Stimulated activated CD4-positive, alpha-beta T cell treated with anti-CD3 and anti-CD28 coated beads, Interleukin-4, amount 100 ng/mL, for 48 hours (primary cell): ENCODE results near the gene L1CAM.

Source experiments
- DNase-seq, 2 donors: peaks; one replicate each; pipeline ENCODE4 v3.0.0-alpha.2; 2020; ENCODE audit warnings: low read depth in 2 of 2

Gene L1CAM

GRCh38 chrX:153862369-153863250 lies 23.4 kb downstream of the L1CAM start:
- DNase-seq, result no peak

- no peak for DNase-seq
Measured at GRCh38 chrX:153861733-153862310, 24.2 kb downstream of the L1CAM start.

GRCh38 chrX:153861151-153861550 lies 24.8 kb downstream of the L1CAM start:
- no peak for DNase-seq

DNA sequence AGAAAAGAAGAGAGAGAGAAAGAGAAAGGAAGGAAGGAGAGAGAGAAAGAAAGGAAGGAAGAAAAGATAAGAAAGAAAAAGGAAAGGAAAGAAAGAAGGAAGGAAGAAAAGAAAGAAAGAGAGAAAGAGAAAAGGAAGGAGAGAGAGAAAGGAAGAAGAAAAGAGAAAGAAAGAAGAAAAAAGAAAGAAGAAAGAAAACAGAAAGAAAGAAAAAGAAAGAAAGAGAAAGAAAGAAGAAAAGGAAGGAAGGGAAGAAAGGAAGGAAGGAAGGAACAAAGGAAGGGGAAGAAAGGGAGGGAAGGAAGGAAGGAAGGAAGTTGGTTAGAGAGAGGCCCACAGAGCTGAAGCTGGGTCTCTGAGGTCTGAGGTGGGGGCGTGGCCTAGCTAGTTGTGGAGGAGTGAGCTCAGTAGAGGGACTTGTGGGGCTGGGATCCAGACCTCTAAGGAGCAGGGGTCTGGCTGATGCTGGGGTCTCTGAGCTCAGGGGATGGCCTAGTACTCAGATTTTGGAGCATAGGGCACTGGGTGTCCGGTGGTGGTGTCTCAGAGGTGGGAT lies 28.5 kb downstream of the L1CAM start:
- DNase-seq, result no peak

DNA sequence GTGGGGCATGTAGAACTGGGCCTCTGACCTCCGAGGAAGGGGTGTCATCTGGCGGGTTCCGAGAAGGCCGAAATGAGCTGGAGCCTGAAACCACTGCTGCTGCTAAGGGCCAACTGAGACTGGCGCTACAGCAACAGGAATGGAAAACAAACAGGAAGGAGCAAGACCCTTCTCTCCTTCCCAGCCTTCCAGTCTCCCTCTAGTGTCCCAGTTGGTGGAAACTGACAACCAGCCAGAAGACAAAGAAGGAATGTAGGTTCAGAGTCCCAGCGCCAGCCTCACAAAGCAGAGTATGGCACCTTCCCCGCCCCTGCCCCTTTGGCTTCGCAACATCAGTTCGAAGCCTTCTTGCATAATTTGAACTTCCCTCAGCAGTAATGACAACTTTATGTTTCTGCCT lies 31.3 kb downstream of the L1CAM start:
- no peak for DNase-seq

GRCh38 chrX:153853902-153854267 lies 32.1 kb downstream of the L1CAM start:
- no peak for DNase-seq

DNA sequence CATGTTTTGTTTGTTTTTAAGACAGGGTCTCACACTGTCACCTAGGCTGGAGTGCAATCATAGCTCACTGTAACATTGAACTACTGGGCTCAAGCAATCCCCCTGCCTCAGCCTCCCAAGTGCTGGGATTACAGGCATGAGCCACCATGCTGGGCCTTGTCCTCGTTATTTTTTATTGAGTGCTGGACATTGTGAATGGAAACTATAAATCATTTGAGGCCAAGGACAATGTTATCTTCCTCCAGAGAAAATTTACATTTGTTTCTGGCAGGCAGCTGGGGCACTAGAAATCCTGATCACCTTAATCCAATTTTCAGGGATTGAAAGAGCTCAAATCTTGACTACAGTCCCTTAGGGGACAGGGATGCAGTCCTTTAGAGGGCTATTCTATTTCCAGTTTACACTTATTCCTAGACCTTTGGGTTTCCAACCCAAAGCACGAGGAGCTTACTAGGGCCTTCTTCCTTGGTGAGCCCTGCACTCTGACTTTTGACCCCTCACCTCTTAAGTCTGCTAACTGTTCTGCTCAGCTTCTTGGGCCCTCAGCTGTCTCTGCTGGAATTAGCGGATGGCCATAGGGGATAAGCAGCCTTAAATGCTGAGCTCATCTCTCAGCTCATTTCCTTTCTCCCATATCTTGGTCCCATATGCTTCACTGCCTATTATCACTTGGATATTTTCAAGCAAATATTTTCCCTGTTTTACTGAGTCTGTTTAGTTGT lies 32.6 kb downstream of the L1CAM start:
- DNase-seq, result no peak

DNA sequence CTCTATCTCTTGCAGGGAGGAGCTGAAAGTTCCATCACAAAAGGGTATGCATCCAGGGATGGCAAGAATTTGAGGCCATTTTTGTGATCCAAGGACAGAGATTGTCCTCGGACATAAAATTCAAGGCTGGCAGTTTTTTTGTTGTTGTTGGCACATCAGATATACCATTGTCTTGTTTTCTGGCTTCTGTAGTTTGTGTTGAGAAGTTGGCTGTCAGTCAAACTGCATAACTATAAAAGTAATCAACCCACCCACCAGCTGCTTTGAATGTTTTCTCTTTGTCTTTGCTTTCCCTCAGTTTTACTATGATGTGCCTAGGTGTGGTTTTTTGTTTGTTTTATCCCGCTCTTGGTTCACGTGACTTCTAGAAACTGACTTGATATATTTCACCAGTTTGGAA lies 34.0 kb downstream of the L1CAM start:
- no peak for DNase-seq

DNA sequence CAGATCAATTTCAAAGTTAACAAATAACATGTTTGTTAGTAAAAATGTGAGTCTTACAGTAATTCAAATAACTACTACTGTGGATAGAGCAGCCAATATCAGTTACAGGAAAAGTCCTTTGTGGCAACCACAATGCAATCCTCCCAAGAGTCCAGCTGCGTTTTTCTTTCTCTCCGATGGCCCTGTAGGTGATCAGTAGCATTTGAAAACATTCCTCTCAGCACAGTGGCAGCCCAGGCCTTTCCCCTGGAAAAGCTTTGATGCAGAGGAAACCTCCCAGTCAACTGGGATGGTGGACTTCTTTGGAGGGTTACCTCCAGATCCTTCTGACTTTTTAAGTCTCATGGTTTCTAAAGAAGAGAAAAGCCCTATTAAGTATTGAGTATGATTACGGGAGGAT lies 37.6 kb downstream of the L1CAM start:
- DNase-seq, result no peak

DNA sequence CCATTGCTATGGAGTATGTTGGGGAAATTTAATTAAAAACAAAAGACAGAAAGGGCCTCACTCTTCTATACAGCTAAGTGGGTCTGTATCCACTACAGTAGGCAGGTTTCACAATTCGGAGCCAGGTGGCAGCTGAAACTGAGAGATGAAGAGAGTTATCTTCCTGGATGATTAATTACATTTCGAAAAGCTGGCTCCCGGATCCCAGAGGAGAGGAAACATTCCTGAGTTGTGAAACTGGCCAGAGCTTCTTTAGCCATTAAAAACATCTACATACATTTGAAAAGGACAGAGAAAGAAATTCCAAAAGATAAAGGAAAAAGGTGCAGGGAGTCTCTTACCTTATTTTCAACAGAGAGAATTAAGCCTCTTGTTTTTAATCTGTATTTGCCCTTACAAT lies 40.1 kb downstream of the L1CAM start:
- DNase-seq, result no peak

- no peak for DNase-seq
Measured at GRCh38 chrX:153845195-153845594, 40.8 kb downstream of the L1CAM start.

DNA sequence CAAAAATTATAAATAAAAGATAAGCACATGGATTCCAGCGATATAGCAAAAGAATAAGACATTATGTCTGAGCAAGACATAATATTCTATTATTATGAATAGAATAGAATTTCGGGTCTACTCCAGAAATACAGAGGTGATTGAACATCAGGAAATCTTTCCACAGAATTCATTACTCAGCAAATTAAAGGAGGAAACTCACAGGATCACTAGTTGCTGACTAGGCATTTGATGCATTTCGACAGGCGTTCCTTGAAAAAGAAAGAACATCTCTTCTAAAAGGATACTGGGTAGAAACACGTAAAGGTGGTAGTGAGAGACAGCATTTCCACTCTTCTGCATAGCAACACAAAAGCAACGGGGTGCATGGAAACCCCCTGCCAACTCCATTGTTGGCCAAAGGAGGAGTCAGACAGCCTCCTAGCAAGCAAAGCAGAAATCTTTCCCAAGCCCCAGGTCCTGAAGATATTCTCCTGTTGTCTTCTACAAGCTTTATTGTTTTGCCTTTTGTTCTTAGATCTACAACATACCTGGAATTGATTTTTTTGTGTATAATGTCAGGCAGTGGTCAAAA lies 41.4 kb downstream of the L1CAM start:
- DNase-seq, result no peak

- DNase-seq, result no peak
Measured at GRCh38 chrX:153836921-153837320, 49.1 kb downstream of the L1CAM start.

DNA sequence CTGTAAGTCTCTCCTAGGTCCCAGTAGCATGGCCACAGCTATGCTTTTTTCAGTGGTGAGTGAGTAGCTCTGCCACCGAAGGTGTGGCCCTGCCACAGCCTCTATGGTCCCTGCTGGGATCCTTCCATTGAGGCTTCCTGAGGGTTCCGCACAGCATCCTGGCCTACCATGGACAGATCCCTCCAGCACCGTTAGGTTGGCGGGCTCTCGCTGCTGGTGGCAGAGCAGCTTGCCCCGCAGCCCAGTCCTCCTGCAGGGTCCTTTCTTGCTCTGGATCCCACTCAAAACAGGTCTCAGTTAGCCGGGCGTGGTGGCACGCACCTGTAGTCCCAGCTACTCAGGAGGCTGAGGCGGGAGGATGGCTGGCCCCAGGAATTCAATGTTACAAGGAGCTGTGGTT lies 53.2 kb downstream of the L1CAM start:
- DNase-seq, result no peak

DNA sequence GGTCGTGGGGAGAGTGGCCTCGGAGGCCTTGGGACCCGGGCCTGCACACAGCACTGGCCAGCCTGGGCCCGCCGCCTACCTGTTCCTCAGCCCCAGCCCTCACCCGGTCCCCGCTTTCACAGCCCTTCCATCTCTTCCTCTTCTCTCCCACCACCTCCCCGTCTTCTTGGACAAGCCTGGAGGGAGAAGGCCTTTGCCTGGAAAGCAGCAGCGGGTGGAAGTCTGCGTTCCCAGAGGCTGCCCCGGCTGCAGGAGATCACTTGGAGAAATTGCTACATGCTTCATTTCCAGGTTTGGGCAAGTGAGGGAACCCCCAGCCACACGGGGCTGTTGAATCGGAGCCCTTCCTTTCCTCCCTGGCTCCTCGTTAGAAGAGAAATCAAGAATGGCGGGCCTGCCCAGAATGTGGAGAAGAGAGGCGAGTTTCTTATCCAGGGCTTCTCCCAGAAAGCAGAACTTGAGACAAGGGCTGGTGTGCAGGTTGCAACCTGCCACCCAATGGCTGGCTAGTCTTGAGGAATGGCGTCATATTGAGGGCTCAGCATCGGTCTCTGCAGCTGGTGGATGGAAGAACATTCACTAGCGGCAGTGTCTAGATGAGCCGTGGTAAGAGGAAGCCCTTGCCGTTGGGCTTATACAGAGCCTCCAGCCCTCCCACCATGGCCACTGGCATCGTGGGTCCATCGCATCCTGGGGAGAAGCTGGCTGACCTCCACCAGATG lies 54.4 kb downstream of the L1CAM start:
- no peak for DNase-seq

DNA sequence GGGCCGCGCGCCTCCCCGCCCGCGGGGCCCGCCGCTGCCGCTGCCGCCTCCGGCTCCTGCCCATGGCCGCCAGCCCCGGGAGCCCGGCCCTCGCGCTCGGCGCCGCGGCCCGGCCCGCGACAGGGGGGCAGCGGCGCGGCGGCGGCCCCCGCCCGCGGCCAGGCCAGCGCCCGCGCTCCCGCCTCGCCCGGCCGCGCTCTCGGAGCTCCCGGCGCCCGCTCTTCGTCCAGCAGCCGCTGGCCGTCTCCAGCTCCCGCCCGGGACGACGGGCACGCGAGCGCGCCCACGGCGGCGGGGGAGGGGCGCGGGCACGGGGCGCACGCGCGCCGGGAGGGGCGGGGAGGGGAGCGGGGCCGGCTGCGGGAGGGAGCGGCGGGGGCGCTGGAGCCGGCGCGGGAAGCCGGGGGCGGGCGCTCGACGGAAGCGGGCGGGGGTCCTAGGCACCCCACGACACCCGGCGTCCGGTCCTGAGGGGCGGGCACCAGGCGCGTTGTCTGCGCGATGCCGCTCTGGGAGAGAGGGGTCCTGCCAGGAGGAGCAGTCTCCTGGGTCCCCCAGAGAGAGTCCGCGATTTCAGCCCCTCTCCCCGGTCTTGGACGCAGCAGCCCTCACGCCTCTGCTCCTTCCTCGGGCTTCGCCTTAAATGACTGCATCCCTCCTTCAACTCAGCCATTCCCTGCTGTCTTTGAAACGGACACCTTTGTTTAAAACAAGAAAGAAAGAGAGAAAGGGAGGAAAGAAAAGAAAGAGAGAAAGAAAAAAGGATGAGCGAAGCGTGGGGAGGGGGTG lies 55.1 kb downstream of the L1CAM start:
- no peak for DNase-seq

DNA sequence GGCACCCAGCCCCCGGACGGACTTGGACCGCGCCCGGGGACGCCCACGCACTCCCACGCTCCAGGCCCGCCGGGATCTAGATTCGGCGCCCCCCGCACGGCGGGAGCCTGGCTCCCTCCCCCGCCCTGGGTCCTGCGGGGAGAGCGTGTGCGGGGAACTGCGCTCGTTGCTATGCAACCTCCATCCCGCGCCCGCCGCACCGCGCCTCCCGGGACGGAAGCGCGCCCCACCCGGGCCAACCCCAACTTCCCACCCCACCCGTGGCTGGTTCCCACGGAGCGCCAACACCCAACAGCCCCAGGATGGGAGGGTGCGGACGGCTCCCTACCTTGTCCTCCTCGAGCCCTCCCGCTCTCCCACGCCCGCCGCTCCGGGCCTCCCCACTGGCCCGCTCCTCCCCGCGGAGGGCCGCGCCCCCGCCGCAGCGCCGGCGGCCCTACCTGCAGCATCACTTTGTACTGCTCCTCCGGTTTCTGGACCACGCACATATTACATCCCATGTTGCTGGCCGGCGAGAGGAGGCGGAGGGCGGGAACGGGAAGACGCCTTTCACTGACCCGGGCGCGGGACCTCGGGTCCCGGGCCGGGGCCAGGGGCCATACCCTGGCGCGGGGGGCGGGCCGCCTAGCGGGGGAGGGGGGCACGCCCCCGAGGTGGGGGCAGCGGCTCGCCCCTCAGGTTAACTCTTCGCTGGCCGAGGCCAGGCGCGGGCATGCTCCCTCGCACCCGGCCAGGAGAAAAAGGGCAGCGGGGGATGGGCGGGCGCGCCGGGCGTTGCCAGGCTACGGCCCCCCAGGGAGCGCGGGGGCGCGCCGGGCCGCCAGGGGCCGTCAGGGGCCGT lies 56.0 kb downstream of the L1CAM start, which contains the start of gene PDZD4:
Gene PDZD4, minus strand, starts transcription at position 746 of the 841 bp plus-strand sequence. Its CDS starts 246 bp downstream, at position 500.
- DNase-seq, result no peak

- DNase-seq, result no peak
Measured at GRCh38 chrX:153829549-153829798, 56.5 kb downstream of the L1CAM start.

GRCh38 chrX:153828723-153829548 lies 57.0 kb downstream of the L1CAM start:
- no peak for DNase-seq
